Prostate gland (tissue), 2 donors: Measurements from ENCODE around the gene PDE4D. TPM values are rescaled to one million over a fixed set of nuclear protein-coding genes. Genes with fewer than 3 reads are reported as not detected.

Source experiments
- DNase-seq: peaks from one replicate; pipeline ENCODE4 v3.0.0-alpha.2; 2019; ENCODE audit warnings: low spot score
- H3K27ac ChIP-seq, 2 donors: fragments of 200-600 bp; sonication (generic); 2 replicates each; pipeline ENCODE4 v1.5.1; 2017 to 2019
- H3K27me3 ChIP-seq: fragments of 200-600 bp; sonication (generic); replicated peaks from 2 replicates; pipeline ENCODE4 v1.5.1; 2019; ENCODE audit not compliant: insufficient read depth
- H3K36me3 ChIP-seq, 2 donors: fragments of 200-600 bp; sonication (generic); 1 replicate in 1 of 2; 2 replicates in 1 of 2; pipeline versions ENCODE4 v1.5.1 to v1.8.1; 2017 to 2019
- H3K4me1 ChIP-seq: fragments of 200-600 bp; sonication (generic); replicated peaks from 2 replicates; pipeline ENCODE4 v1.5.1; 2019
- H3K4me3 ChIP-seq, 2 donors: fragments of 200-600 bp; sonication (generic); 2 replicates each; pipeline ENCODE4 v1.5.1; 2017 to 2019
- H3K9me3 ChIP-seq: fragments of 200-600 bp; sonication (generic); 2 replicates; pipeline ENCODE4 v1.5.1; 2017
- POLR2A ChIP-seq: fragments of 450-650 bp; IDR thresholded peaks from one replicate; pipeline ENCODE4 v1.6.1; 2016; ENCODE audit warnings: antibody characterized with exemption, mild to moderate bottlenecking
- POLR2AphosphoS5 ChIP-seq: sonication (generic); formaldehyde crosslinking; IDR thresholded peaks from one replicate; pipeline ENCODE4 v1.6.1; 2017; ENCODE audit warnings: antibody characterized with exemption
- WGBS: methylation state at CpG from one replicate; pipeline ENCODE4 v1.1.5; 2018; 5-methylcytosine and 5-hydroxymethylcytosine counted together
- intact Hi-C: fragments of 100-400 bp; cut with DNase I; formaldehyde crosslinking; loops from one replicate; pipeline ENCODE4 v1.14.2; 2022
- total RNA-seq, 2 donors: library from RNA; depleted of rRNA; stranded (reverse); fragments of >200 nt; gene quantifications; one replicate each; pipeline ENCODE4 v1.1.0, GENCODE V29; 2016
- TF ChIP-seq, protein P1 (sequence below), 4 experiments: fragments of 200-600 bp in 2 of 4; fragments of 450-650 bp in 2 of 4; sonication (generic) in 2 of 4; IDR thresholded peaks; 1 replicate in 3 of 4; 2 replicates in 1 of 4; pipeline ENCODE4 v1.5.1; 2016 to 2019; ENCODE audit warnings: antibody characterized with exemption in 4 of 4, mild to moderate bottlenecking in 2 of 4, moderate library complexity in 2 of 4

PDE4D gene
- total RNA-seq, 2 donors from 2014 or later, result 64.2 to 75.6 TPM

DNA sequence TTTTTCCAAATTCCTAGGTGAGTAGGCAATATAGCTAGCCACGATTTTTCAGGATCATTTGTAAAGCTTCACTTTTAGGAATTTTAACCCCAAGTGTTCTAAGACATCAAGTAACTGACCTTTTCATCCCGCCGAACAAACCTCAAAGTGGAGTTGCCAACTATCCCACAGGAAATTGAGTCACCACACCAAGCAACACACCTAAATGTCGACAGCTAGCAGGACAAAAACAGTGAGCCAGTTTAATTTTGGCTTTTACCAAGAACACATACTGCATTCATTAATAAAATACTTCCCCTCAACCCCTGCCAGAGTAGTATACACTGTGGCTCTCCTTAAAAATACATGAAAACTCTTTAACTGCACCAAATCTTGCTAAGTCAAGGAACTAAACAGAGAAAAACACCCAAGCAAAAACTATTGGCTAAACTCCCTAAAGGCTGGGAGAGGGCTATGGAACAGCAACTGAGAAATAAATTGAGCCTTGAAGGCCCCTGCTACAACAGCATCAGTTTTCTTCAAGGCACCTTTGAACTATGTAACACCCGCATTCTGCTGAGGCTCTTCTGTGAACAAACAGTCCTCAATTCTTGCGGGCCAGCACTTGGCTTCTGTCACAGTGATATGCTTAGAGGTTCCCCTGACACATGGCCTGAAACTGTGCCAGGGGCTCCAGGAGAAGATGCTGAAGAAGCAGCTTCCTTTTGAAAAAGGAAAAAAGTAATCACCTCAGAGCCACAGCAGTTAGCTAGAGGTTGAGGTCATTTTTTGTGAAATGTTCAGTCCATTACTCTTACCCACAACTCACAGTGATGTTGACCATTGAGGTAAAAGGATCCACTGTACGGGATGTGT, 851.1 kb downstream of the PDE4D start:
- H3K27me3 ChIP-seq, result no peaks in the 10 kb centered on the region
- DNase-seq, result no peak
- 61% methylated on average over 7 of the region's 7 CpGs for WGBS
- TF ChIP-seq POLR2AphosphoS5 (no peak), POLR2A (no peak)
- TF ChIP-seq, protein P1, sequence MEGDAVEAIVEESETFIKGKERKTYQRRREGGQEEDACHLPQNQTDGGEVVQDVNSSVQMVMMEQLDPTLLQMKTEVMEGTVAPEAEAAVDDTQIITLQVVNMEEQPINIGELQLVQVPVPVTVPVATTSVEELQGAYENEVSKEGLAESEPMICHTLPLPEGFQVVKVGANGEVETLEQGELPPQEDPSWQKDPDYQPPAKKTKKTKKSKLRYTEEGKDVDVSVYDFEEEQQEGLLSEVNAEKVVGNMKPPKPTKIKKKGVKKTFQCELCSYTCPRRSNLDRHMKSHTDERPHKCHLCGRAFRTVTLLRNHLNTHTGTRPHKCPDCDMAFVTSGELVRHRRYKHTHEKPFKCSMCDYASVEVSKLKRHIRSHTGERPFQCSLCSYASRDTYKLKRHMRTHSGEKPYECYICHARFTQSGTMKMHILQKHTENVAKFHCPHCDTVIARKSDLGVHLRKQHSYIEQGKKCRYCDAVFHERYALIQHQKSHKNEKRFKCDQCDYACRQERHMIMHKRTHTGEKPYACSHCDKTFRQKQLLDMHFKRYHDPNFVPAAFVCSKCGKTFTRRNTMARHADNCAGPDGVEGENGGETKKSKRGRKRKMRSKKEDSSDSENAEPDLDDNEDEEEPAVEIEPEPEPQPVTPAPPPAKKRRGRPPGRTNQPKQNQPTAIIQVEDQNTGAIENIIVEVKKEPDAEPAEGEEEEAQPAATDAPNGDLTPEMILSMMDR (IDR thresholded peaks at IDR 0.05), result no peak
- H3K27ac ChIP-seq, result no peak overlapping the region
- no peaks in the 10 kb centered on the region for H3K9me3 ChIP-seq
- no peak overlapping the region for H3K4me3 ChIP-seq
- no peaks in the 10 kb centered on the region for H3K36me3 ChIP-seq
- no peaks in the 10 kb centered on the region for H3K4me1 ChIP-seq
- intact Hi-C loops, result no loop called here

DNA sequence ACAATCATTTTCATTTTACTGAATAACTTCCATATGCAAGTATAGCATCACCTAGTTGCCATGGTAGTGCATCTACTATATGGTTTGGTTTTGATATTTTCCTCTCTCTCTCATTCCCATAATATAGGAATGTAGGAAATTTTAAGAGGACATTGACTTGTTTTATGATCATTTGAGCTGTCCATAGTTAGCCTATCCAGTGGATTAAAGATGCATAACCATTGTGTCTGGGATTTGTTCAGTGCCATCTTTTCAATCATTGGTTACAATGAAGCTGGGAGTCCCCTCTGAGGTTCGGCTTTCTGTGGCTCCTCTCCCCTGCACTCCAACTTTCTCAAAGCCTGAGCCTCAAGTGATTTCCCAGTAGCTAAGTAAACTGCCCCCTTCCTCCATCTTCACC, 852.2 kb downstream of the PDE4D start:
- Histone ChIP-seq H3K27ac (no peak overlapping the region), H3K9me3 (no peaks in the 10 kb centered on the region), H3K4me1 (no peaks in the 10 kb centered on the region), H3K36me3 (no peaks in the 10 kb centered on the region), H3K27me3 (no peaks in the 10 kb centered on the region), H3K4me3 (no peak overlapping the region)
- 100% methylated on average over 1 of the region's 1 CpG for WGBS
- intact Hi-C loops, result no loop called here
- DNase-seq, result no peak
- TF ChIP-seq POLR2AphosphoS5, result no peak
- TF ChIP-seq POLR2A, result no peak
- TF ChIP-seq, protein P1 (IDR thresholded peaks at IDR 0.05), result no peak

DNA sequence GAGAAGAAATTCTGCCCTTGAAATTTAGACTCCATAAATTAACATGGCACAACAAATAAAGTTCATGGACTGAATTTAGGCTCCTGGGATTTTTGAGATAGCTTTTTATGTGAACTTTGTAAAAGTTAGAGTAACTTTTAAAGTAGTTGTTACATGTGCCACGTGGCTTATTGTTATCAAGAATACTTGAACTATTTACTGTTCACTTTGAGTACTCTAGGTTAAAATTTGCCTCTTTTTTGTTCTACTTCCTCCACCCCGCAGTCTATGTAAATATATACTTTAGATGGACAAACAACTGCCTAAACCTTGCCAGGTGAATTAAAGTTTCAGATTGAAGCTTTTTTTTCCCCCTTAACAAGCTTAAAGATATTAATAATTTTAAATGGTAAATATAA, 852.7 kb downstream of the PDE4D start:
- no peak overlapping the region for H3K4me3 ChIP-seq
- no peaks in the 10 kb centered on the region for H3K27me3 ChIP-seq
- TF ChIP-seq POLR2AphosphoS5 (no peak), POLR2A (no peak)
- TF ChIP-seq, protein P1 (IDR thresholded peaks at IDR 0.05), result no peak
- intact Hi-C loops, result no loop called here
- no peaks in the 10 kb centered on the region for H3K36me3 ChIP-seq
- WGBS, result 30% methylated on average over 2 of the region's 2 CpGs
- H3K27ac ChIP-seq, result no peak overlapping the region
- H3K4me1 ChIP-seq, result no peaks in the 10 kb centered on the region
- H3K9me3 ChIP-seq, result no peaks in the 10 kb centered on the region
- no peak for DNase-seq

DNA sequence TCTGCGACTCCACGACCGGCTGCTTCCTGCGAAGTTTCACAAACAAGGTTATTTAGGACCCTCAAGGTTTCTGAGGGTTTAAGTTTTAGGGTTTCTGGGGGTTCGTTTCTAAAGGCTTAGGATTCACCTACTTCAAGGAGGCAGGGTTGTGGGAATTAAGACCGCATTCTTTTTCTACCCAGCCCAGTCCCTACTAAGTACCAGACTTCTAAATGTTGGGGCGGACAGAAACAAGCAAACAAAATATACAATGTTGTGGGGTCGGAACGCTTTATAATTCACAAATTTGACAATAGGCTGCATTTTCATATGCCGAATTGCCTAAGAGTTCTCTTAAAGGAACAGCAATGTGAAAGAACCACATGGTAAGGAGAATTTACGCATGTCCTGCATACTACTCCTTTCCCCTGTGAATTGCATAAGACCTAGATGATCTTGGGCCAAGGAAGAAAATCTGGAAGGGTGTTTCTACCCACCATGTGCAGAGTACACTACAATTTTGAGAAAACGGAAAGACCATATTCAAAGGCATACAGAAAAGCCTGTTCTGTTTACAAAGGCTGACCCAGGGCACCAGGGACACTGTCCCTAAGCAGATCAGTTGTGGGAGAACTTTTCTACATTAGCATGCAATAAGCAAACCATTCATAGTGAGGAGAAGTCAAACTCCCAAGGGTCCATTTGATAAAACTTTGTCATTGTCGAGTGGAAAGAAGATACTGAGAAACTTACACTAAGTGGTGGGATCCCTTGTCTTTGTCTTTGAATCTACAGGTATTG, 853.3 kb downstream of the PDE4D start:
- no peaks in the 10 kb centered on the region for H3K36me3 ChIP-seq
- peak overlapping the region; percentile 30 to 67 for H3K27ac ChIP-seq
- intact Hi-C loops, result no loop called here
- H3K9me3 ChIP-seq, result no peaks in the 10 kb centered on the region
- H3K4me1 ChIP-seq, result no peaks in the 10 kb centered on the region
- 58% methylated on average over 9 of the region's 13 CpGs for WGBS
- H3K27me3 ChIP-seq, result no peaks in the 10 kb centered on the region
- no peak for DNase-seq
- H3K4me3 ChIP-seq, result peak overlapping the region; percentile 52
- no peak for TF ChIP-seq POLR2AphosphoS5
- TF ChIP-seq POLR2A, result no peak
- TF ChIP-seq, protein P1 (IDR thresholded peaks at IDR 0.05), result no peak
